Dendritic cell treated with granulocyte-macrophage colony-stimulating factor and Interleukin-4, amounts not matched to agents 40 ng/mL and 50 ng/mL, for 4 days (primary cell): ENCODE data around the gene MXD4.

Experiments
- H3K27ac Mint-ChIP-seq: one replicate; pipeline ENCODE4 v1.8.0; 2022; ENCODE audit warnings: mild to moderate bottlenecking, mixed read lengths
- H3K27me3 Mint-ChIP-seq: one replicate; pipeline ENCODE4 v1.8.0; 2022; ENCODE audit warnings: mild to moderate bottlenecking, mixed read lengths
- H3K36me3 Mint-ChIP-seq: one replicate; pipeline ENCODE4 v1.8.0; 2022; ENCODE audit warnings: low read depth, mixed read lengths
- H3K4me1 Mint-ChIP-seq: one replicate; pipeline ENCODE4 v1.8.0; 2022; ENCODE audit warnings: low read depth, mixed read lengths
- H3K4me3 Mint-ChIP-seq: one replicate; pipeline ENCODE4 v1.8.0; 2022; ENCODE audit warnings: mild to moderate bottlenecking, moderate library complexity, mixed read lengths
- H3K9me3 Mint-ChIP-seq: one replicate; pipeline ENCODE4 v1.8.0; 2022; ENCODE audit warnings: mixed read lengths
- intact Hi-C: fragments of 100-400 bp; cut with micrococcal nuclease; formaldehyde crosslinking; loops from one replicate; pipeline ENCODE4 v1.15.0; 2022

Gene MXD4

DNA sequence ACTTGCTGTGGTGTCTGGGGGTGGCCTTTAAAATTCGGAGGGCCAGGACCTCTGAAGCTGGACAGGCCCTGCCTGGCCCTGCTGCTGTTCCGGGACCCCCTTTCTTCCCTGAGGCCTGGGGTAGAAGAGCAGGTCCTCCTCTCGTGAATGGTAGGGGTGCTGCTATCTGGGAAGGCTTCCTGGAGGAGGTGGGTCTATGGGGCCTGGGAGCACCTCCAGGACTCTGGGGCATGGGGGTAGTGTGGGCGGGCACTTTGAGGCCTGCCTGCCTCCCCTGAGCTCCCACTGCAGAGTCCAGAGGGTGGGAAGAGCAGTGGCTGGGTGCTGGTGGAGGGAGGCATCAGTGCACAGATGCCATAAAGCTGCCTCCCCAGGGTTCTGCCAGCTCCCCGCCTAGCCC is 4.9 kb upstream of the MXD4 start:
- no peaks in the 10 kb centered on the region for H3K27me3 Mint-ChIP-seq
- H3K36me3 Mint-ChIP-seq, result peaks cover 14% of the 10 kb centered on the region
- intact Hi-C loops, result no loop called here
- peaks cover 11% of the 10 kb centered on the region for H3K4me1 Mint-ChIP-seq
- H3K27ac Mint-ChIP-seq, result no peak overlapping the region
- no peaks in the 10 kb centered on the region for H3K9me3 Mint-ChIP-seq
- H3K4me3 Mint-ChIP-seq, result no peak overlapping the region

DNA sequence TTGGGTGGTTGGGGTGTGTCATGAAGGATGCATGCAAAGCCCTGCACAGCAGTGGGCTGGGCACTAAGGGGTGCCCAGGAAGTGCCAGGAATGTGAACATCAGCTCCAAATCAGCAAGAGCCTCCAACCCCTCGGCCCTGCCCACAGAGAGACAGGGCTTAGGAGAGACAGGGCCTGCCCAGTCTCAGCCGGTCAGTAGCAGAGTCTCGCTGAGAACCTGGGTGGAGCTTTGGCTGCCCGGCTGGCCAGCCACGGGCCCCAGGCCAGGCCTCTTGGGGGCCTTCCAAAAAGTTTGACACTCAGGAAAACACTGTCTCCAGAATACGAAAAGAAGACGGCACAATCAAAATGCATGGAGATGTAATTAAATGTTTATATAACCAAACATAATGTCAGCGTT is 4.3 kb upstream of the MXD4 start:
- Mint-ChIP-seq H3K36me3 (peaks cover 10% of the 10 kb centered on the region), H3K9me3 (no peaks in the 10 kb centered on the region), H3K4me3 (no peak overlapping the region), H3K27ac (no peak overlapping the region), H3K4me1 (peaks cover 11% of the 10 kb centered on the region), H3K27me3 (no peaks in the 10 kb centered on the region)
- intact Hi-C loops, result no loop called here

DNA sequence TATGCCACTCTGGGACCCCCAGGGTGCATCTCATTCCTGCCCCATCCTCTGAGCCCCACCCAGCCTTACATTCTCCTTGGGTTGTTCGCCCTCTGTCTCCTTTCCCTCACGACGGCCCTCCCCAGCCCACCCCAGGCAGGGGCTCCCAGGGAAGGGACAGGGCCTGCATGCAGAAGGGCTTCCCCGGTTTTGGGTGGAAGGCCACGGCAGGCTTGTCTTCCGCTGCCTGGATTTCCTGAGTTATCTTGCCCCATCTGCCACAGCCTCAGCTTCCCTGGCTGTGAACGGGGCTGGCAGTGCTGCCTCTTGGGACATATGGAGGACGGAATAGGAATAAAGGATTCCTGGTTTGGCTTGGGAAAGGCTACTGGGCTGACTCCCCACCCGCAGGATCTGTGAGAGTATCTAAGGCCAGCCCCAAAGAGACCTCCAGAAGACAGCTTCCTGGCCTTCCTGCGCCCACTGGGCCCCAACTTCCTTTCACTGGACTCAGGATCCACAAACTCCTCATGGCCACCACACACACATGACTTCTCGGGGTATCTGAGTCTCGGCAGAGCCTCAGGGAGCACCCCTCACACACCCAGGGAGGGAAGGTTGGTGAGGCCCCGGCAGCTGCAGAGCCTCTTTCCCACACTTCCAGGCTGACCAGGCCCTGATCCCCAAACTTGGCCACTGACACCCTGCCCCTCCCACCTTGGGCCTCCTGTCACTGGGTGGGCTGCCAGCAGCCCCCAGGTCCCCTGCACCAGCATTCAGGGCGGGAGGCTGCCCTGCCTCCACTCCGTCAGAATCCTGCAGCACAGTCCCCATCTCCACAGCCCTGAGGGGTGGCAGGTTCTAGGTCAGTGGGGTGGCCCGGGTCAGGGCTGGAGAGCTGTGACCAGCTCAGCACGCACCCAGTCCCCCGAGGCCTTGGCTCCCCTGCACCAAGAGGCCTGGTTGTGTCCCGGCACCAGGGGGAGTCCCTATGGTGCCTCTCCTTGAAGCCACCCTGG is 3.5 kb upstream of the MXD4 start:
- intact Hi-C loops, result no loop called here
- H3K27me3 Mint-ChIP-seq, result no peaks in the 10 kb centered on the region
- H3K9me3 Mint-ChIP-seq, result no peaks in the 10 kb centered on the region
- peaks cover 11% of the 10 kb centered on the region for H3K4me1 Mint-ChIP-seq
- H3K36me3 Mint-ChIP-seq, result peaks cover 7% of the 10 kb centered on the region
- no peak overlapping the region for H3K4me3 Mint-ChIP-seq
- H3K27ac Mint-ChIP-seq, result no peak overlapping the region

- Mint-ChIP-seq H3K4me3 (no peak overlapping the region), H3K27ac (peak overlapping the region; percentile 25), H3K4me1 (peaks cover 16% of the 10 kb centered on the region), H3K9me3 (no peaks in the 10 kb centered on the region), H3K36me3 (peaks cover 14% of the 10 kb centered on the region), H3K27me3 (no peaks in the 10 kb centered on the region)
- intact Hi-C loops, result loop anchor here (5.0 kb wide), 1 partner anchor 153 kb away; the partner anchor contains the start of genes CFAP99 and ZFYVE28
These were observed 2.7 kb upstream of the MXD4 start for GRCh38 chr4:2264481-2265041.

GRCh38 chr4:2263926-2264321 is 2.0 kb upstream of the MXD4 start:
- Mint-ChIP-seq H3K4me3 (no peak overlapping the region), H3K27me3 (no peaks in the 10 kb centered on the region), H3K36me3 (peaks cover 20% of the 10 kb centered on the region), H3K4me1 (peaks cover 19% of the 10 kb centered on the region), H3K27ac (peak overlapping the region; percentile 83), H3K9me3 (no peaks in the 10 kb centered on the region)
- intact Hi-C loops, result loop anchor here (5.0 kb wide), 1 partner anchor 153 kb away; the partner anchor contains the start of genes CFAP99 and ZFYVE28

- peak overlapping the region; percentile 78 for H3K4me3 Mint-ChIP-seq
- peaks cover 31% of the 10 kb centered on the region for H3K36me3 Mint-ChIP-seq
- H3K27me3 Mint-ChIP-seq, result no peaks in the 10 kb centered on the region
- H3K27ac Mint-ChIP-seq, result peak overlapping the region; percentile 83
- no peaks in the 10 kb centered on the region for H3K9me3 Mint-ChIP-seq
- peaks cover 23% of the 10 kb centered on the region for H3K4me1 Mint-ChIP-seq
- intact Hi-C loops, result loop anchor here (1.0 to 5.0 kb wide), 2 partner anchors 21 to 154 kb away; partner anchors contain the start of genes CFAP99, HAUS3, POLN and ZFYVE28
These were observed 988 bp upstream of the MXD4 start for GRCh38 chr4:2262944-2263250.

DNA sequence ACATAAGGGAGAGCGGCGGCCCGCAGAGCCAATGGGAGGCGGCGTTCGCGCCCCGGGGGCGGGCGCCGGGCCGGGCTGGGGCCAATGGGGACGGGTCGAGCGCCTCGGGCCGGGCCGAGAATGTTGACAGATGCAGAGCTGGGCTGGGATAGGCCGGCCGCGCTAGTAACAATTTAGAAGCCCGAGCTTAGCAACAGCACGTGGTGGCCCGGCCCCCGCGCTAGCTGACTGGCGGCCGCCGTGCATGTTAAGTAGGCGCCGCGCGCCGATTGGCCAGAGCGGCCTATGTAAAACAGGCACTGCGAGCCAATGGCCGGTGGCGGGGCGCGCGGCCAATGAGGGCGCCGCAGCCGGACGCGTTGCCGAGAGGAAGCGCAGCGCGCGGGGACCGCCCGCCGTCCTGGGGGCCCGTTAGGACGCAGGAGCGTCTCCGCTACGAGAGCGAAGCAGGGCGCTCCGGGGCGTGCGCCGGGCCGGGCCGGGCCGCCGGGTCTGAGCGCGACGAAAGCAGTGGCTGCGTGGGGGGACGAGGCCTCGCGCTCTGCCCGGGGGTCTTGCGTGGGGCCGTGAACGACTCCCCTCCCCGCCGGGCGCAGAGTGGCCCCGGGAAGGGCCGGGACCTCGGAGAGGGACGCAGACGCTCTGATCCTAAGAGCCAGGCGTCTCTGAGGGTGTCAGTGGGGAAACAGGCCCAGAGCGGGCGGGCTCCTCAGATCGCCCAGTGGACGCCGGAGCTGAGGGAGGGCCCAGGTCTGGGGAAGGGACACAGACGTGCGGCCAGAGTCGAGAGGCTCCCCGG is 435 bp upstream of the MXD4 start:
- Mint-ChIP-seq H3K36me3 (peaks cover 36% of the 10 kb centered on the region), H3K4me3 (peak overlapping the region; percentile 78)

DNA sequence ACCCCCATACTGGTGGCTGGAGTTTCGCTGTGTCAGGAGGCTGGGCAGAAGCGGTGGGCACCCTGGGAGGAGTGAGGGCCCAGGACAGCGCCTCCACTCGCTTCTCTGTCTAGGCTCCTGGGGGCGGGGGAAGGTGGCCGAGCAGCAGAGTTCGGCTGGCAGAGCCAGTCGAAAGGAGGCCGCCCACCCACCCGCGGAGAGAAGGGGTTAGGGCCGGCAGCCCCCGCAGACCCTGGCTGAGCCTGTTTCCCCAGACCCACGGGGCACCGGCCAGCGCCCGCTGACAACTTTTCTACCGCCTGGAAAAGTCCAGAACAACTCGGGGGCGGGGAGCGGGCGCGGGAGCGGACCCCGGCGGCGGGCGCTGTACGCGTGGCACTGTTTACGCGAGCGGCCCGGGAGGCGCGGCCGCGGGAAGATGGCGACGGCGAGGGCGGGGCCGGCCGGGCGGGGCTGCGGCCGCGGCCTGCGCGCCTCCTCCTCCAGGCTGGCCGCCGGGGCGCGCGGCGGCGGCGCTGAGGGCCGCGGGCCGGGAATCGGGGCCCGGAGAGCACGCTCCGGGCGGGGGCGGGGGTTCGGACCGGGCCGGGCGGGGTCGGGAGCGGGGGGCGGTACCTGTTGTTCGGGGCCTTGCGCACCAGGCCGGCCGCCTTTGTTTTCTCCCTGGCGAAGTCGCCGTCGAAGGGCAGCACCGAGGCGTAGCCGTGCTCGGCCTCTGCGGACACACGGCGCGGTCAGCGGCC is 628 bp downstream of the MXD4 start:
- Mint-ChIP-seq H3K4me3 (peak overlapping the region; percentile 80), H3K27ac (no peak overlapping the region), H3K27me3 (no peaks in the 10 kb centered on the region), H3K36me3 (peaks cover 47% of the 10 kb centered on the region), H3K9me3 (no peaks in the 10 kb centered on the region), H3K4me1 (peaks cover 34% of the 10 kb centered on the region)
- intact Hi-C loops, result loop anchor here (5.0 kb wide), 1 partner anchor 156 kb away; the partner anchor contains the start of genes CFAP99 and ZFYVE28

More for the DNA sequence above, 435 bp upstream of the MXD4 start:
- H3K27me3 Mint-ChIP-seq, result no peaks in the 10 kb centered on the region
- H3K9me3 Mint-ChIP-seq, result no peaks in the 10 kb centered on the region
- H3K4me1 Mint-ChIP-seq, result peaks cover 28% of the 10 kb centered on the region
- H3K27ac Mint-ChIP-seq, result peak overlapping the region; percentile 83
- intact Hi-C loops, result loop anchor here (1.0 to 5.0 kb wide), 2 partner anchors 20 to 155 kb away; partner anchors contain the start of genes CFAP99, HAUS3, POLN and ZFYVE28

- Mint-ChIP-seq H3K4me3 (peak overlapping the region; percentile 80), H3K9me3 (no peaks in the 10 kb centered on the region), H3K27ac (no peak overlapping the region), H3K27me3 (no peaks in the 10 kb centered on the region), H3K36me3 (peaks cover 54% of the 10 kb centered on the region), H3K4me1 (peaks cover 34% of the 10 kb centered on the region)
- intact Hi-C loops, result loop anchor here (5.0 kb wide), 1 partner anchor 157 kb away; the partner anchor contains the start of genes CFAP99 and ZFYVE28
These were observed 1.4 kb downstream of the MXD4 start for GRCh38 chr4:2260344-2261109.

GRCh38 chr4:2259541-2260343 is 2.2 kb downstream of the MXD4 start:
- Mint-ChIP-seq H3K4me3 (no peak overlapping the region), H3K27me3 (no peaks in the 10 kb centered on the region), H3K4me1 (peaks cover 34% of the 10 kb centered on the region), H3K27ac (no peak overlapping the region), H3K36me3 (peaks cover 62% of the 10 kb centered on the region), H3K9me3 (no peaks in the 10 kb centered on the region)
- intact Hi-C loops, result loop anchor here (5.0 kb wide), 1 partner anchor 158 kb away; the partner anchor contains the start of genes CFAP99 and ZFYVE28

DNA sequence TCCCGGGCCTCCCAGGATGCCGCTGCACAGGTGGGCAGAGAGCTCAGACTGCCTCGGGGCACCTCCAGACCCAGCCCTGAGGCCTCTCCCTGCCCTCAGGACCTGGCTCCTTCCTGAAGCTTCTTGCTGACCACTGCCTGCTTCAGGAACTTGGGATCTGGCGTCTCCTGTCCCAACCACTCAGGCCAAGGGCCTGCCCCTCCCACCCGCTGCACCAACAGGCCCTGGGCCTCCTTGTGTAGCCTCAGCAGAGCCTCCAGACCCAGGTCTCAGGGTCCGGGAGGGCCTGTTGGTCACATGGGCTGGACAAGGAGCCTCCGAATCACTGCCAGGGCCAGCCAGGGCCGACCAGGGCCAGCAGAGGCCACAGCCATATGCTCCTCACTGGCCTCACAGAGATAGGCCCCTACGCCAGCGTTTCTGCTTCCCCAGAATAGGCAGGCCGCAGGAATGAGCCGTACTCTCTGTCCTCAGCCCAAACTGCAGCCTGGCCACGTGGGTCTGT is 2.8 kb downstream of the MXD4 start:
- H3K4me3 Mint-ChIP-seq, result no peak overlapping the region
- H3K4me1 Mint-ChIP-seq, result peaks cover 34% of the 10 kb centered on the region
- peaks cover 69% of the 10 kb centered on the region for H3K36me3 Mint-ChIP-seq
- intact Hi-C loops, result no loop called here
- no peak overlapping the region for H3K27ac Mint-ChIP-seq
- no peaks in the 10 kb centered on the region for H3K9me3 Mint-ChIP-seq
- H3K27me3 Mint-ChIP-seq, result no peaks in the 10 kb centered on the region
